Measurements from ENCODE around the gene PKN1. TPM values are rescaled to one million over a fixed set of nuclear protein-coding genes. Genes with fewer than 3 reads are reported as not detected.

PKN1 gene
- total RNA-seq, 1 donor from 2014 or later = 153 TPM

DNA sequence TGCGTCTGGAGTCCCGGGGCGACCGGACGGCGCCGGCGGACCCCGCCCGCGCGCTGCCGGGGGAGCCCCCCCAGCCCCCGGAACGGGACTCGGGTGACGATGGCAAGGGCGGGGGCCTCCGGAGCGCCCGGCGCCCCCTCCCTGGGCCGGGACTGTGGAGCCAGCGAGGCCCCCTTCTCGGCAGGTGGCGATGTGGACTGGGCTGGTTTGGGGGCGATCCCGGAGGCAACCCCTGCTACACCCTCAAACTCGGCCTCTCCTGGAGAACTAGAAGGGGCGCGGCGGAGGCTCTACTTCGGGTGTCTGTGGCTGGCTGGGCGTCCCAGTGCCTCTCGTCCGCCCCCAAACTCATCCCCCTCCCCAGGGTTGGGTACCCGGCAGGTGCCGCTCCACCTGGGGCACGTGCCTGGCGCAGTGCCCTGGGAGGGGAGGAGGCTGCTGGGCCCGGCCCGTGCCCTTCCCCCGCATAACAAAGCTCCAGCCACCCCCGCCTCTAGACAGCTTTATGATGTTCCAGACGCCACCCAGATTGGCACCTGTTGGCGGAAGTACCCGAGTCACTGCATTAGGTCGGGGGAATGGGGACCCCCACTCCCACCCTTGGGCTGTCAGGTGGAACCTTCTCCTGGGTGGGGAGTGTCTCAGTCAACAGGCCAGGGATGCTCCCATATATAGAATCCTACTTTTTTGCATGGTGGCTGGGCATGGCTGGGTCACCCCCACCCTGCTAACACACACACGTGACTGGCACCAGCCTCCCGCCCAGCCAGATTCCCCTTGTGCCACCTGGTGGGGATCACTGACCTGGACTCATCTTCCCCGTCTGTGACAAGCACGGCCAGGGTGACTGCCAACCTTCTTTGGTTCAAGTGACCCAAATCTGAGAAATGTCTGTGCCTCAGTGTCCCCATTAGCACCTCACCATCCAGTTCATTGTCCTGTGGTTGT is 722 bp downstream of the PKN1 start:
- H3K4me3 ChIP-seq (ENCODE audit: low read depth, low read length) = peak overlapping the region; percentile 71
- TF ChIP-seq, protein P1, sequence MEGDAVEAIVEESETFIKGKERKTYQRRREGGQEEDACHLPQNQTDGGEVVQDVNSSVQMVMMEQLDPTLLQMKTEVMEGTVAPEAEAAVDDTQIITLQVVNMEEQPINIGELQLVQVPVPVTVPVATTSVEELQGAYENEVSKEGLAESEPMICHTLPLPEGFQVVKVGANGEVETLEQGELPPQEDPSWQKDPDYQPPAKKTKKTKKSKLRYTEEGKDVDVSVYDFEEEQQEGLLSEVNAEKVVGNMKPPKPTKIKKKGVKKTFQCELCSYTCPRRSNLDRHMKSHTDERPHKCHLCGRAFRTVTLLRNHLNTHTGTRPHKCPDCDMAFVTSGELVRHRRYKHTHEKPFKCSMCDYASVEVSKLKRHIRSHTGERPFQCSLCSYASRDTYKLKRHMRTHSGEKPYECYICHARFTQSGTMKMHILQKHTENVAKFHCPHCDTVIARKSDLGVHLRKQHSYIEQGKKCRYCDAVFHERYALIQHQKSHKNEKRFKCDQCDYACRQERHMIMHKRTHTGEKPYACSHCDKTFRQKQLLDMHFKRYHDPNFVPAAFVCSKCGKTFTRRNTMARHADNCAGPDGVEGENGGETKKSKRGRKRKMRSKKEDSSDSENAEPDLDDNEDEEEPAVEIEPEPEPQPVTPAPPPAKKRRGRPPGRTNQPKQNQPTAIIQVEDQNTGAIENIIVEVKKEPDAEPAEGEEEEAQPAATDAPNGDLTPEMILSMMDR (conservative IDR thresholded peaks at IDR 0.05; ENCODE audit: low read depth, low read length) = no peak
- no peak for DNase-seq (ENCODE audit: low read depth)

DNA sequence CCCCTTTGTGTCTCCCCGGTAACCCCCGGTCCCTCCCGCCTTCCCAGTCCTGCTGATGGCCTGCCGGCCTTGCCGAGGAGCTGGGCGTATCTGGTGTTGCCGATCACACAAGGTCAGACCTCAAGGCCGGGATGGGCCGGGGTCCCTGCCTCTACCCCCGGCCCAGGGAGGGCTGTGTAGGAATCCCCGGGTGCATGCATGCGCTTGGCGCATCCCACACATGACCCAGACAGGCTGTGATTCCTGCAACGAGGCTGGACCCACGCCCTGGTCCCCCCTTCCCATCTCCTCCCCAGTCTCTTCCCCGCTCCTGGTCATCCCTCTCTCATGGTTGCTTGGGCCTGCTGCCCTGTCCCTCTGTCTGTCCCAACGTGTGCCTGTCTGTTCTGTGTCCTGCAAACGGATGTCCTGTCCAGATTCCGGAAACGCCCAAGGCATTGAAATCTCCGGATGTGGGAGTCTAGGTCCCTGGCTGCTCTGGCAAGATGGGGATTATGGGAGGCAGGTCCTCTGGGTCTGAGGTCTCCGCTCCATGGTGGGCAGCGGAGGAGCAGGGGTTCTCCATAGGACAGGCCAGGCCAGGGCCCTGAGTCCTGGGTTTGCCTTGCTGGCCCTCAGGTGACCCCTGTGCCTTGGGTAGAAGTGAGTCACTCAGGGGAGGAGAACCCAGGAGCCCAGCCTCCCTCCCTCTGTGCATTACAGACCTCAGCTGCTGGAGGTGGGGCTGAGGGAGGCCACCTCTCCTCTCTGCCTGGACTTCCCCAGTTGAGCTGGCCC is 1.6 kb downstream of the PKN1 start:
- H3K4me3 ChIP-seq (ENCODE audit: low read depth, low read length) = peak overlapping the region; percentile 71
- TF ChIP-seq, protein P1 (conservative IDR thresholded peaks at IDR 0.05; ENCODE audit: low read depth, low read length) = no peak
- no peak for DNase-seq (ENCODE audit: low read depth)

DNA sequence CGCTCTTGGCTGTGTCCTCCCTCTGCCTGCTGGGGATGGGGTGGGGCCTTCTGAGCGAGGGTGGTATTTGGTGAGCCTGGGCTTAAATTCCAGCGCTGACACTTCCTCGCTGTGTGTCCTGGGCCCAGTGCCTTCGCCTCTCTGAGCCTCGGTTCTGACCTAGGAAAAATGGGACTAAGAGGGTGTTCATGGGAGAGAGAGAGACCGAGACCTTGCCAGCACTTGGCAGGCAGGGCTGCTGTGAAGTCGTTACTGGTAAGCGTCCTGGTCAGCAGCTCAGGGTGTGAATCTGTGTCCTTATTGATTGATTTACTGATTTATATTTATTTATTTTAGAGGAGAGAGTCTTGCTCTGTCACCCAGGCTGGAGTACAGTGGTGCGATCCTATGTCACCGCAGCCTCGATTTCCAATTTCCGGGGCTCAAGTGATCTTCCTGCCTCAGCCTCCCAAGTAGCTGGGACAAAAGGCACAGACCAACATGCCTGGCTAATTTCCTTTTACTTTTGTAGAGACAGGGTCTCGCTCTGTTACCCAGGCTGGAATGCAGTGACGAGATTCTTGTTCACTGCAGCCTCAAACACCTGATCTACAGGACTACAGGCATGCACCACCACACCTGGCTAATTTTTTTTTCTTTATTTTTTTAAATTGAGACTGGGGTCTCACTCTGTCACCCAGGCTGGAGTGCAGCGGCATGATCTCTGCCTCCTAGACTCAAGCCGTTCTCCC is 2.4 kb downstream of the PKN1 start:
- no peak overlapping the region for H3K4me3 ChIP-seq (ENCODE audit: low read depth, low read length)
- TF ChIP-seq, protein P1 (conservative IDR thresholded peaks at IDR 0.05; ENCODE audit: low read depth, low read length) = no peak
- DNase-seq (ENCODE audit: low read depth) = no peak

- TF ChIP-seq, protein P1 (conservative IDR thresholded peaks at IDR 0.05; ENCODE audit: low read depth, low read length) = no peak
- DNase-seq (ENCODE audit: low read depth) = no peak
Measured at GRCh38 chr19:14437578-14438140, 4.6 kb downstream of the PKN1 start.

GRCh38 chr19:14439014-14439413 is 5.9 kb downstream of the PKN1 start:
- TF ChIP-seq, protein P1 (conservative IDR thresholded peaks at IDR 0.05; ENCODE audit: low read depth, low read length) = no peak
- no peak overlapping the region for H3K4me3 ChIP-seq (ENCODE audit: low read depth, low read length)
- DNase-seq (ENCODE audit: low read depth) = no peak

More at GRCh38 chr19:14437578-14438140, 4.6 kb downstream of the PKN1 start:
- no peak overlapping the region for H3K4me3 ChIP-seq (ENCODE audit: low read depth, low read length)

- no peak overlapping the region for H3K4me3 ChIP-seq (ENCODE audit: low read depth, low read length)
- DNase-seq (ENCODE audit: low read depth) = no peak
- TF ChIP-seq, protein P1 (conservative IDR thresholded peaks at IDR 0.05; ENCODE audit: low read depth, low read length) = no peak
Measured at GRCh38 chr19:14440049-14440448, 6.9 kb downstream of the PKN1 start.
